ENCODE measurements around the gene VASH1.
"Not testable (repeated sequence)": the region's sequence is repeated elsewhere in the genome, so short reads cannot be mapped to it uniquely, and the experiment has no call there.

VASH1 gene

GRCh38 chr14:76761136-76761959, at the start of gene VASH1:
Gene VASH1, plus strand, starts transcription at chr14:76761468. Its CDS starts 1,354 bp downstream, at chr14:76762822.
- Mint-ChIP-seq H3K27me3 (peaks cover 87% of the 10 kb centered on the region), H3K27ac (no peak within 1 kb of the TSS), H3K4me3 (peak within 1 kb of the TSS; percentile 78), H3K4me1 (peaks cover 14% of the 10 kb centered on the region), H3K9me3 (no peaks in the 10 kb centered on the region), H3K36me3 (no peaks in the 10 kb centered on the region)
- CTCF ChIA-PET = interaction anchor here (2.8 kb wide), 1 partner anchor 23 kb away, joined by 10 read pairs; no protein-coding TSS in a partner anchor
- DNase-seq = peak; percentile 72

DNA sequence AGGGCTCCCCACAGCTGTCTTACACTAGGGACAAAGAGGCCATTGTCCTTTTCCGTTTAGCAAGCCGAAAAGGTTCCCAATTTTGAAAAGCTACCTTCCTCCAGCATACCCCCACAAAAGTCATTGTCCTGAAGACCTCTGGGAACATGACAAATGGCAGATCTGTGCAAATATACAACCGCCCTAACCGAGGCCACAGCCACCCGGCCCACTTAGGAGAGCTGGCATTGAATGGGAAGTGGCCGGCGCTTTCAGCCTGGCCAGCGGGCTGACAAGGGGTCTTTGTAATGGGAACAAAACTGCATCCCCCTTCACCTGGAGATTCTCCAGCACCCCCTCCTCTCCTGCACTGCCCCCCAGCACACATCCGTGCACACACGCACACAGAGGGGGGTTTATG, 48.1 kb upstream of the VASH1 start:
- DNase-seq = no peak
- Mint-ChIP-seq H3K4me1 (no peaks in the 10 kb centered on the region), H3K27ac (no peak overlapping the region), H3K27me3 (peaks cover 29% of the 10 kb centered on the region), H3K36me3 (no peaks in the 10 kb centered on the region), H3K9me3 (no peaks in the 10 kb centered on the region), H3K4me3 (no peak overlapping the region)
- CTCF ChIA-PET = interaction anchor here (1.2 kb wide), 2 partner anchors 72 to 357 kb away, joined by 4 to 6 read pairs; no protein-coding TSS in a partner anchor

- Mint-ChIP-seq H3K4me3 (no peak overlapping the region), H3K9me3 (no peaks in the 10 kb centered on the region), H3K36me3 (no peaks in the 10 kb centered on the region), H3K27ac (no peak overlapping the region), H3K4me1 (no peaks in the 10 kb centered on the region), H3K27me3 (peaks cover 38% of the 10 kb centered on the region)
- DNase-seq = no peak
- CTCF ChIA-PET = interaction anchor here (0.7 to 4.1 kb wide), 2 partner anchors 95 to 96 kb away, joined by 3 to 12 read pairs; no protein-coding TSS in a partner anchor
These were observed 46.8 kb upstream of the VASH1 start for GRCh38 chr14:76714470-76714869.

DNA sequence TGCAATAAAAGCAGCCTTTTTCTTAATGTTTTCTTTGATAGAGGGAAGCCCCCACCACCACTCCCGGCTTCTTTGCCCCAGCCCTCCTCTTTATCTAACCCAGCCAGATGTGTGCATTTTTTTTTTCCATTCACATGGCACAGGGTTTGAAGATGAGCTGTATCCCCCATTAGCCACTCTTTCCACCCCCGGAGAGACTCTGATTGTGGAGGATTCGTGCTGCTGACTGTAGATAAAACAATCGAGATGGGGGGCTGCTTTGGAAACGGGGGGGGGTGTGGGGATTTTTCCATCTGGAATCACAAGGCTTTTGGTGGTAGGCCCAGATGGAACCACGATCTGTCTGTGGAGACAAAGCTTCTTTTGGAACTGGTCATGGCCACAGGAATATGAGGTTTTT, 46.2 kb upstream of the VASH1 start:
- Mint-ChIP-seq H3K9me3 (no peaks in the 10 kb centered on the region), H3K4me3 (no peak overlapping the region), H3K27ac (no peak overlapping the region), H3K4me1 (no peaks in the 10 kb centered on the region), H3K36me3 (no peaks in the 10 kb centered on the region), H3K27me3 (peaks cover 39% of the 10 kb centered on the region)
- no peak for DNase-seq
- CTCF ChIA-PET = interaction anchor here (0.6 to 4.1 kb wide), 5 partner anchors 68 to 160 kb away, joined by 3 to 12 read pairs (median 4); no protein-coding TSS in a partner anchor

GRCh38 chr14:76715511-76716081, 45.7 kb upstream of the VASH1 start:
- DNase-seq = no peak
- H3K27ac Mint-ChIP-seq = no peak overlapping the region
- H3K36me3 Mint-ChIP-seq = no peaks in the 10 kb centered on the region

GRCh38 chr14:76716285-76716684, 45.0 kb upstream of the VASH1 start:
- CTCF ChIA-PET = interaction anchor here (1.8 to 4.1 kb wide), 2 partner anchors 69 to 95 kb away, joined by 5 to 12 read pairs; no protein-coding TSS in a partner anchor
- Mint-ChIP-seq H3K9me3 (no peaks in the 10 kb centered on the region), H3K27ac (no peak overlapping the region), H3K4me1 (no peaks in the 10 kb centered on the region), H3K4me3 (no peak overlapping the region), H3K27me3 (peaks cover 36% of the 10 kb centered on the region), H3K36me3 (no peaks in the 10 kb centered on the region)
- DNase-seq = no peak

More at GRCh38 chr14:76715511-76716081, 45.7 kb upstream of the VASH1 start:
- CTCF ChIA-PET = interaction anchor here (0.6 to 4.1 kb wide), 5 partner anchors 68 to 160 kb away, joined by 3 to 12 read pairs (median 4); no protein-coding TSS in a partner anchor
- Mint-ChIP-seq H3K27me3 (peaks cover 39% of the 10 kb centered on the region), H3K4me1 (no peaks in the 10 kb centered on the region), H3K4me3 (no peak overlapping the region), H3K9me3 (no peaks in the 10 kb centered on the region)

DNA sequence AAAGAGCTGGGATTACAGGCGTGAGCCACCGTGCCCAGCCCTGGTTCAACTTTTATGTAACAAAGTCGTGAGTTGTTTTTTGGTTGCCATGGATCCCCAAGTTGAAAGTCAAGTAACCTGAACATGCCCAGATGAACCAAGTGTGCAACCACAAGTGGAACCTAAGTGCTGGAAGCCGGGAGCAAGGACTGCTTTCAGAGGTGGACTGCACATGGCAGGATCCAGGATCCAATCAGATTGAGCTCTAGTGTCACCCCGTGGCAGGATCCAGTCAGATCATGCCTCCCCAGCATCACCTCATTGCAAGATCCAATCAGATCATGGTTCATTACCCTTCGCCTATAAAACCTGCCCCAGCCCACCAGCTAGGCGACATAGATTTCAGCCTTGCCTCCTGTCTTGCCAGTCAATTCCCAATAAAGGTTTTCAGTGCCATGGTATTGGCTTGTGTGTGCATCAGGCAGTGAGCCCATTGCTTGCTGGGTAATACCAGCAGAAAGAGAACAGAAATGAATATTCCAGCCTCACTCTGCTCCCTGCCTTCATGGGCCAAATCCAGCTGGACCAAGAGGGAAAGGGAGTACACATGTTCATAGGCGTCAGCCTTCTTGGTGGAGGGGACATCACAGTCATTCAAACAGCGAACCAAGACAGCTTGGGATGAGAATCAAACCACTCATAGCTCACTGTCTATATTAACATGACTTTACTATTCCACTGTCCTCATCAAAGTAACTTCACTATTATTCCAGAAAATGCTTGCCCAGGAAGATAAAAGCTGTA, 43.6 kb upstream of the VASH1 start:
- CTCF ChIA-PET = interaction anchor here (4.1 kb wide), 1 partner anchor 93 kb away, joined by 12 read pairs; no protein-coding TSS in a partner anchor
- Mint-ChIP-seq H3K27me3 (peaks cover 46% of the 10 kb centered on the region), H3K4me1 (no peaks in the 10 kb centered on the region), H3K36me3 (no peaks in the 10 kb centered on the region), H3K4me3 (no peak overlapping the region), H3K27ac (no peak overlapping the region), H3K9me3 (no peaks in the 10 kb centered on the region)
- no peak for DNase-seq

- H3K27ac Mint-ChIP-seq = no peak overlapping the region
- peaks cover 42% of the 10 kb centered on the region for H3K27me3 Mint-ChIP-seq
These were observed 42.8 kb upstream of the VASH1 start for GRCh38 chr14:76718306-76719040.

DNA sequence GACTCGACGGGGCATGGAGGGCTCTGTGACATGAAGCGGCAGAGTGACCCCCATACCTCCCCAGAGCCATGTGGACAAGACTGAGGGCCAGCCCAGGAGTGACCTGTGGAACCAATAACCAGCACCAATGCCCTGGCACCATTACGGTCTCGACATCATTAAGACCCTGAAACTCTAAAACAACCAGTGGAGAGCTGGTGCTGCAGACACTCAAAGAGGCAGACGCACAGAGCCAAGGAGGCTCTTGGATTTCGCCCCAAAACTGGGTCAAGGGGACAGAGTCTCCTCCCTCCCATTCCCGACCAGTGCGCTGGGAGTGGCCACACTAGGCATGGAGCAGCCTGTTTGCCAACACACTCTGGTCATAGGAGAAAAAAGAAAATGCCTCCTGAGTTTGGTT, 41.6 kb upstream of the VASH1 start:
- H3K27me3 Mint-ChIP-seq = peaks cover 36% of the 10 kb centered on the region
- no peak for DNase-seq
- H3K4me3 Mint-ChIP-seq = no peak overlapping the region
- H3K9me3 Mint-ChIP-seq = no peaks in the 10 kb centered on the region
- H3K27ac Mint-ChIP-seq = no peak overlapping the region
- H3K4me1 Mint-ChIP-seq = no peaks in the 10 kb centered on the region
- H3K36me3 Mint-ChIP-seq = no peaks in the 10 kb centered on the region
- CTCF ChIA-PET = interaction anchor here (1.0 to 1.3 kb wide), 3 partner anchors 9 to 11 kb away, joined by 3 to 4 read pairs (median 3); no protein-coding TSS in a partner anchor

More at GRCh38 chr14:76718306-76719040, 42.8 kb upstream of the VASH1 start:
- no peak for DNase-seq
- Mint-ChIP-seq H3K4me1 (no peaks in the 10 kb centered on the region), H3K9me3 (no peaks in the 10 kb centered on the region), H3K36me3 (no peaks in the 10 kb centered on the region), H3K4me3 (no peak overlapping the region)
- CTCF ChIA-PET = interaction anchor here (1.0 kb wide), 1 partner anchor 8 kb away, joined by 3 read pairs; no protein-coding TSS in a partner anchor

DNA sequence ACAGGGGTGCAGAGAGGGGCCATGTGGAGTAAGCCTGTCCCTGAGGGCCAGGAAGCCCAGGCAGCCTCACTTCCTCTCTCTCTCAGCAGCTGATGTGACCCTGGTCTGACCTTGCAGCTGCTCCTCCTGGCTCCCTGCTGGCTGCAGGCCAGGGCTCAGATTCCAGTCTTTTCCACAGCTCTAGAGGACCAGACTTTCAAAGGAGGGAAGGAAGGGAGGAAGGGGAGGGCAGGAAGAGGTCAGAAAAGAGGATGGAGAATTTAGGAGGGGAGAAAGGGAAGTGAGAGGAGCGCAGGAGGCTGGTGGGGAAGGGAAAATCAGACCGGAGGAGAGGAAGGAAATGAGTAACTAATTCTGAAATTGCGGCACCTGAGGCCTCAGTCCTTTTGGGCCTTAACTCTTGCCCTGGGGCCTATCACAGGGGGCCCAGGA, 40.9 kb upstream of the VASH1 start:
- CTCF ChIA-PET = interaction anchor here (1.2 to 1.3 kb wide), 2 partner anchors 10 to 12 kb away, joined by 3 to 4 read pairs; no protein-coding TSS in a partner anchor
- Mint-ChIP-seq H3K27ac (no peak overlapping the region), H3K4me3 (no peak overlapping the region), H3K36me3 (no peaks in the 10 kb centered on the region), H3K9me3 (no peaks in the 10 kb centered on the region), H3K4me1 (no peaks in the 10 kb centered on the region), H3K27me3 (peaks cover 41% of the 10 kb centered on the region)
- no peak for DNase-seq

- H3K27ac Mint-ChIP-seq, H3K4me1 Mint-ChIP-seq, H3K4me3 Mint-ChIP-seq, H3K36me3 Mint-ChIP-seq, H3K9me3 Mint-ChIP-seq, DNase-seq: not testable (repeated sequence)
- CTCF ChIA-PET = interaction anchor here (1.3 kb wide), 1 partner anchor 11 kb away, joined by 5 read pairs; no protein-coding TSS in a partner anchor
- peaks cover 40% of the 10 kb centered on the region for H3K27me3 Mint-ChIP-seq
These were observed 39.8 kb upstream of the VASH1 start for GRCh38 chr14:76721506-76721905.

- Mint-ChIP-seq H3K27ac (no peak overlapping the region), H3K9me3 (no peaks in the 10 kb centered on the region), H3K4me3 (no peak overlapping the region), H3K27me3 (peaks cover 30% of the 10 kb centered on the region), H3K36me3 (no peaks in the 10 kb centered on the region), H3K4me1 (no peaks in the 10 kb centered on the region)
- no peak for DNase-seq
- CTCF ChIA-PET = no interaction called here
These were observed 36.4 kb upstream of the VASH1 start for GRCh38 chr14:76724651-76725550.

Data from activated naive CD4-positive, alpha-beta T cell treated with anti-CD3 and anti-CD28 coated beads, Interleukin-2, amount 10 ng/mL, durations not matched to agents 7 days and 5 days (primary cell).